NCI-H524 (cell line): ENCODE measurements around the gene ABCF2.

Source experiments
- DNase-seq, 2 experiments: peaks; one replicate each; lab custom pipeline; 2025; lab: John Stamatoyannopoulos, UW

ABCF2 gene

GRCh38 chr7:151252961-151253711, 26.1 kb upstream of the ABCF2 start:
- DNase-seq, result no peak

- DNase-seq, result no peak
These were observed 25.5 kb upstream of the ABCF2 start for GRCh38 chr7:151252561-151252835.

- peak; percentile 32 to 67 for DNase-seq
These were observed 24.9 kb upstream of the ABCF2 start for GRCh38 chr7:151251689-151252560.

DNA sequence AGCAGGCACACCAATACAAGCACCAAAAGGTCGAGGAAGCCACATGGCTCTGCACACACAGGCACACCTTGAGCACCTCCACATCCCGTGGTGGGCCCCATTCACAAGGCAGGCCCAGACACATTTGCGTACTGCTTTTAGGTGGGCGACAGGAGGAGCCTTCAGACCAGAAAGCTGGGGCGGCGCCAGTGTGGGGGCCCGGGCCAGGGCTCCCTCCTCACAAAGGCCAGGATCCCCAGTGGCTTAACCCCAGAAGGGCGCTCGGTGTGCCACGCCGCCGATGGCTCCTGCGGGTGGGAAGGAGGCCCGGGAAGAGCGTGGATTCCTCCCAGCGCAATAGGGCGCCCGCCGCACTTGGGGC, 24.3 kb upstream of the ABCF2 start:
- peak in 1 of 2 experiments; percentile 32 for DNase-seq

GRCh38 chr7:151250181-151251132, 23.5 kb upstream of the ABCF2 start:
- no peak for DNase-seq

GRCh38 chr7:151249732-151250072, 22.7 kb upstream of the ABCF2 start:
- no peak for DNase-seq

DNA sequence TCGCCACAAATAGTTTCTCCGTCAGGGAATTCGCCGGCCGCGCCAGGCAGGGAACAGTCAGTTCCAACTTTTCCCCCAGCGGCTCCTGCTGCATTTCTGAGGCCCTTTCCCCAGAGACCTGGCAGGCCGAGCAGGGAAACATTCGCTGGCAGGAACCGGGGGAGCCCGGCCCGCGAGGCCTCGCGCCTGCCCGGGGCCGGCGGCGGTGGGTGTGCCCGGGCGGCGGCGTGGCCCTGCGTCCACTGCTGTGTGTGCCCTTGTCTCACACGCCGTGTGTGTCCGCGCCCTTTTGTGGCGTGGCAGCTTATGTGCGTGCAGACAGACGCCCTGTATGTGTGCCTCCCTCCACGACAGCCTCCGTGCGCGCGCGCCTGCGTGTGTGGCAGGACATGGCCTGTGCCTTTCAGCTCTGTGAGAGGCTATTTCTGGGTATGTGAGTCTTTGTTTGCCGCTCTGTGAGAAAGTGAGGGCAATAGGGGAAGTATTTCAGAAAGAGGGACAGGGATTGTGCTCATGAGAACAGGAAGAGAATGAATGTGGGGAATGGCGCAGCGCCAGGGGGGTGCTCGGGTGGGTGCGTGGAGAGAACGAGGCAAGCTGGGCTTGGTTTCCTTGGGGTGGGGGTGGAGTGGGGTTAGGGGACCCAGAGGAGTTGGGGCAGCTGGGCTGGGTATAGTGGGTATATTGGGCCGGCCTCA, 22.2 kb upstream of the ABCF2 start:
- DNase-seq, result peak in 1 of 2 experiments; percentile 33

GRCh38 chr7:151248346-151249033, 21.5 kb upstream of the ABCF2 start, which contains the start of gene SMARCD3:
TSS of gene SMARCD3 (minus strand) at chr7:151248694. CDS start at chr7:151248562, 132 bp downstream.
- peak; percentile 32 to 39 for DNase-seq

DNA sequence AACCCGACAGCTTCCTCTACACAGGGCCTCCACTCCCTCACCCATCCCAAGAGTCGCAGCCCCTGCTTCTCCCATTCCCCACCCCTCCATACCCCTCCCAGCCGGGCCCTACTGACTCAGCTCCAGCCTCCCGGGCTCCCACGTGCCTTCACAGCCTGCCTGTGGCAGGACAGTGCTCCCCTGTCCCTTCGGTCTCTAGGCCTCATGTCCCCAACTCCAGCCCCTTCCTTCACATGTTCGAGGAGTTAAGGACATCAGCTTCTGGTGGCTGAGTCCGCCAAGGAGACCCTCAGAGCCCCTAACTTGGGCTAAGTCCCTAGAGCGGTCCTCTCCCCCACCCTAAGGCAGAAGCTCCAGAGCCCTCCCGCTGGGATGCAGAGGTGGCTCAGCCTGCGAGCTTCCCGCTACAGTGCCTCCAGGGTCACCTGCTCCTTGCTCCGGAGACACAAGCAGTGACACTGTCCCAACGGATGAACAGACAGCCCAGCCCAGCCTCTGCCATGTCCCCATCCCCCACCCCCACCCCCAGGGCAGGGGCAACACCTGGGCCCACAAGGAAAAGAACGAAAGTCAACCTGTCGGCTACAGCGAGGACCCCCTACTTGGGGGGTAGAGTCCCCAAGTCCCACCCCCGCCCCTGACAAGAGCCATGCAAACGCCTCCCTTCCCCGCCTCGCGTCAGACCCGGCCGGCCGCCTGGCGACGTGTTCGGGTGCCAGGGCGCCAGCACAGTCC, 20.8 kb upstream of the ABCF2 start:
- peak; percentile 31 to 38 for DNase-seq

DNA sequence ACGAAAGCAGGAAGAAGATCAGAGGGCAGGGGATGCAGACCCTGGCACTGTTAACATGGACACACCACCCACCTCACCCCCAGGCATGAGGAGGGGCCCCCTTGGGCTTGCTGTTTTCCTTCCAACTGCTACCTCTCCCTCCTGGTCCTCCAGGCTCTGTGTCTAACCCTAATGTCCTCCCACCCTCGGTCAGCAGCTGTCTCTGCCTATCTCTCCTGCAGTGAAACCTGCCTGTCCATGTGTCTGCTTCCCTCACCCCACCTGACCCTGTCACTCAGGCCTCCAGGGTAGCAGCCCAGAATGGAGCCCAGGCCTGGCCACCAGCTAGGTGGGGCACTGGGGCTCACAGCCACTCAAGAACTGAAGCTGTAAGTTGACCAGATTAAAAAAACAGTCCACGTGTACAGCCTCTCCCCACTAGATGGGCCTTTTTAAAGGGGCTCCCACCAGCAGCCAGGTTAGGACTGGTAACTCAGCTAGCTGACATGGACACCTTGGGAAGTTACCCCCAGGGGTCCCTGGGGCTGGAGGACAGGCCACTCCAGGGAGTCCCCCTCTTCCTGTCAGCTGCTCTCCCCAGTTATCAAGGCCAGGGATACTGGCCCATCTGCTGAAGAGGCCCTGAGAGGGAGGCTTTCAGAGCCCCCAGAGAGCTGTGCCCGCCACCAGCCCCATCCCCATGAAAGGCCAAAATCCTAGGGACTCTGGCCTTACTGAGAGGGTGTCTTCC, 20.0 kb upstream of the ABCF2 start:
- peak in 1 of 2 experiments; percentile 55 for DNase-seq

DNA sequence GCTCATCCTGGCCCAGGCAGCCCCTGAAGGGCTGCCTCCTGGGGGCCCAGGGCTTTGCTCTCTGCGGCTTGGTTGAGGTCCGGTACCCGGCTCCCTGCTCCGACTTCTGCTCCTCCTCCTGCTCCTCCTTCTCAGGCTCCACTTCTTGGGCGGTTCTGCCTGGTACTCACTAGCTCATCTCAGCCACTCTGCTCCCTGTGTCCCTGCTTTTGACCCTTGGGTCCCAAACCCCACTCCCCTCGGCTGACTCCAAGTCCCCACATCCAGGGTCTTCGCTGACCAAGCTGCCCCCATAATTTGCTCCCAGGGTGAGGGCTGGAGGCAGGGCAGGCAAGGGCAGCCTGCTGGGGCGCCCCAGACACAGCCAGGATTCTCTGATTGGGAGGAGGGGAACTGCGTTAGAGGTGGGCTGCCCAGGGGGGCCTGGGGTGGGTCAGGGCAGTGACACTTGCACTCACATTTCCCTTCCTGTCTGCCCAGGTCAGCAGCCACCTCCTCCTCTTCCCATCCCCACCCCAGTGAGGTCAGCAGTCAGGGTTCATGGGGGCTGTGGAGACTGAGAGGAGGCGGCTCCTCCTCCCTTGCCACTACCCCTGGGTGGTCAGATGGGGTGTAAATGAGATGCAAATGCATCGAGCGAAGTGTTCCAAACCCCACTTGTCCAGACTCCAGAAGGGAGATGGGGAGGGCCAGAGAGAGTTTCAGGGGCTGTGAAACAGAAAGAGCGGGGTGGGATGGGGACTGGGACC, 19.3 kb upstream of the ABCF2 start:
- DNase-seq, result peak in 1 of 2 experiments; percentile 38

DNA sequence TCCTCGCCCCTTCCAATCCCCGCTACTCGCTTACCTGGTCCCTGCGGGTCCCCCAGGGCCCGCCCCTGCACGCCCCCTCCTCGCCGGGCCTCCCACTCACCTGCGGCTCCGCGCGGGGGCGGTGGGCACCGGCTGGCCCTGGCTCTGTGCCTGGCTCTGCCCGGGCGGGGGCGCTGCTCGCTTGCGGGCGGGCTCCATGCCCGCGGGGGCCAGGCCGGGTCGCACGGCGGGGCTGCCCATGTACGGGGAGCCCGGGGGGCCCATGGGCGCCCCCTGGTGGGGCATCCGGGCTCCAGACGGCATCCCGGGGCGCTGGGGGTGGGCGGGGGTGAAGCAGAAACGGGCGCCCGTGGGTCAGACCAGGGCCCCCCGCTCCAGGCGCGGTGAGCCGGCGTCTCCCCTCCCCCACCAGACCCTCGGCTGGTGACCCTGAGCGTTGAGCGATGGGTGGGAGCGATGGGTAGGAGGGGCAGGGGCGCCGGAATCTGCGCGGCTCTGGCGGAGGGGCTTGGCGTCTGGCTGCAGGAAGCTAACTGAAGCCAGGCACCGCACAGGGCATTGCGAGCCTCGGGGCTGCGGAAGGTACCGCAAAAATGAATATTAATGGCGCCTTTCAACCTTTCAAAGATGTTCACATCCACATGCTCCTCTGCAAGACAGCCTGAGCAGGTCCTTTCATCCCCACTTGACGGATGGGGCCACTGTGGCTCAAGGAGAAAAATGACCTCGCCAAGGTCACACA, 18.5 kb upstream of the ABCF2 start:
- peak; percentile 21 to 65 for DNase-seq

DNA sequence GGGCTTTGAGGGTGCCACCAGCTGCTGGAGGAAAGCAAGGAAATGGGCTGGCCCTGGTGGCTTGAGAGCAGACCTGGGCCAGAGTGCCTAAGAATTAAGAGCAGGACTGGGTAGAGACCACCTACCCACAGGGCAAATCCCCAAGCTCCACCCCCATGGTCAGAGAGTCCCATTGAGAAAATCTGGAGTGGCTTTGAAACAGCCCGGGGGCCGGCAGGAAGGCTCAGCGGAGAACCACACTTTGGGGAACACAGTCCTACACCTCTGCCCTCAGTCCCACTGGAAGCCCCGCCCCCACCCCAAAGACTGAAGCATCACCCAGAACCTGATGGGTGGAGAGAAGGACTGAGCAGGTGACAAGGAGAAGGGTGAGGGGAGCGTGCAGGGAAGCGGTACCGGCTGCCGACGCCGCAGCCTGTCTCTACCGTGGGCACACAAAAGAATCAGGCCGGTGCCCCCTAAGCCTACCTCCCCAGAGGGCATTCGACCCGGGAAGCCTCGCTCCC, 17.9 kb upstream of the ABCF2 start:
- DNase-seq, result no peak

DNA sequence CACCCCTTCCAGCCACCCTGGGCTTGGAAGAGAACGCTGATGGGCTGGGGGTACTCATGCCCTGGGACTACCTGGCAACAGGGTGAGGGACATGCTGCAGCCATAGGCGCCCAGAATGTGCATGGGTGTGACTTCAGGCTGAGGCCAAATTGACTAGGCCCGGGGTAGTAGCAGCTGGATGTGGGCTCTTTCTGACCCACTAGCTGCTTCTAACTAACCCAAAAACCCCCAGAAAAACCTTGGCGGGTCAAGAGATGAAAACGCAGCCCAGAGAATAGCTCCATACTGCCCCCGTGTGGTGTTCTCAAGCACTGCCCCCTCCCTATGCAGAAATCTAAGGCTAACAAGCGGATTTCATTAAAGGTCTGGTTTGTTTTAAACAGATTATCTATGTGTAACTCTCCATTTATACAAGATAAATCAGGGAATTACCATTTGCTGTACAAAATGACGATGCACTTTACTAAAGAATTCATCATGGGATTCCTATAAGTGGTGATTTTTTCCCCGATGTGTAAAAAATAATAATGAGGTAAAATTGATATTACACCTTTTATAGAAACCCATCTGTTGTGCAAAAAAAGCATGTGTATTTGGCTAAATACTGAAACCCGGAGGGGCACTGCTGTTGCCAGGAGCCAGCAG, 17.3 kb upstream of the ABCF2 start:
- peak; percentile 31 to 38 for DNase-seq

- DNase-seq, result peak; percentile 42 to 75
These were observed 16.6 kb upstream of the ABCF2 start for GRCh38 chr7:151243408-151244195.

DNA sequence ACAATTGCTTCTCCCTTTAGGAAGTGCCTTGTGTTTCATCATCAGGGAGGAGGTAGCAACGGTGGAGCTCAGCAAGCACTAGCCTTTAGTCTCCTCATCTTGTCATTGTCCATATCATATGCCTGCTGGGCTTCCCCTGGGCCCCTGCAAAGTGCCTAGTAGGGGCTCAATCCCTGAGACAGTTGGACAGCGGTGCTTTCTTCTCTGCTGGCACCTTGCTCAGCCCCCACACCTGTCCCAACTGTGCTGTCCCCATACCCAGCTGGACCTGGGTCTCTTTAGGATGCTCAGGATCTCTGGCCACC, 16.0 kb upstream of the ABCF2 start:
- no peak for DNase-seq
